Measurements from ENCODE around the gene TWIST2. TPM values are rescaled to one million over a fixed set of nuclear protein-coding genes. Genes with fewer than 3 reads are reported as not detected.

Gene TWIST2
- total RNA-seq, 4 donors from 2014 or later, result 37.4 to 51.6 (median 47.4) TPM

DNA sequence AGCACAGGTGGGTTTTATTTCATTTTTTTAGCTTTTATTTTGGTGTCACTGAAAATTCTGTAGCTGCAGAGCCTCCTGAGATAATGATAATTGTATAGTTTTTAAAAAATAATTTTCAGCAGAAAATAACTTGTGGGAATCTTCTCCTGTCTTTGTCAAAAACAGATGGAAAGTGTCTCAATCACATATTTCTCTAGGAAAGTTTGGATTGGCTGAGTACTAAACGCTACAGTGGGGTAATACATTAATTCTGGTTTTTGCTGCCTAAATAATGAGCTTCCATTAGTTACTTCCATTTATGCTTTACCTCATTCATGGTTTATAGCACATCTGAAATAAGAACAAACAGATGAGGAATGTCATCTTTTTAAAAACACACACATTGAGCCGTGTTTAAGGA is 2.2 kb downstream of the TWIST2 start:
- intact Hi-C loops (cut with DNase I), result no loop called here
- H3K36me3 ChIP-seq, result no peaks in the 10 kb centered on the region
- H3K4me3 ChIP-seq, result peak overlapping the region; percentile 63 to 89 (median 74)
- no peak for DNase-seq (ENCODE audit: extremely low spot score)
- H3K4me1 ChIP-seq, result peaks cover 14 to 76% (median 55%) of the 10 kb centered on the region in 4 donors
- WGBS, result 42% methylated on average over 2 of the region's 2 CpGs
- H3K9me3 ChIP-seq, result no peaks in the 10 kb centered on the region
- peak overlapping the region; percentile 79 to 93 (median 86) for H3K27ac ChIP-seq (replicated peaks in 1 of 4)
- no peak for TF ChIP-seq POLR2AphosphoS5 (IDR thresholded peaks at IDR 0.05)
- no peak for TF ChIP-seq EP300 (IDR thresholded peaks at IDR 0.05)
- TF ChIP-seq CTCF (IDR thresholded peaks at IDR 0.05), result no peak
- no peak for TF ChIP-seq POLR2A (IDR thresholded peaks at IDR 0.05; ENCODE audit: low read depth)
- peaks cover 0 to 47% (median 0%) of the 10 kb centered on the region in 4 donors for H3K27me3 ChIP-seq

- Histone ChIP-seq H3K4me1 (peaks cover 14 to 73% (median 55%) of the 10 kb centered on the region in 4 donors), H3K9me3 (no peaks in the 10 kb centered on the region), H3K4me3 (peak overlapping the region in 2 of 4 donors; percentile 63 to 89), H3K36me3 (no peaks in the 10 kb centered on the region), H3K27me3 (peaks cover 0 to 39% (median 0%) of the 10 kb centered on the region in 4 donors), H3K27ac (replicated peaks in 1 of 4) (peak overlapping the region in 3 of 4 donors; percentile 16 to 79 (median 44))
- DNase-seq (ENCODE audit: extremely low spot score), result no peak
- TF ChIP-seq EP300 (IDR thresholded peaks at IDR 0.05), result no peak
- TF ChIP-seq POLR2AphosphoS5 (IDR thresholded peaks at IDR 0.05), result no peak
- TF ChIP-seq CTCF (IDR thresholded peaks at IDR 0.05), result no peak
- TF ChIP-seq POLR2A (IDR thresholded peaks at IDR 0.05; ENCODE audit: low read depth), result no peak
- 82% methylated on average over 5 of the region's 5 CpGs for WGBS
- intact Hi-C loops (cut with DNase I), result no loop called here
Measured at GRCh38 chr2:238851026-238851425, 3.1 kb downstream of the TWIST2 start.

- WGBS, result 65% methylated on average over 3 of the region's 3 CpGs
- intact Hi-C loops (cut with DNase I), result no loop called here
- Histone ChIP-seq H3K27ac (replicated peaks in 1 of 4) (peak overlapping the region; percentile 16 to 79 (median 36)), H3K9me3 (no peaks in the 10 kb centered on the region), H3K36me3 (peaks cover 0 to under 1% (median 0%) of the 10 kb centered on the region in 4 donors), H3K4me1 (peaks cover 14 to 66% (median 49%) of the 10 kb centered on the region in 4 donors), H3K4me3 (peak overlapping the region in 2 of 4 donors; percentile 4 to 89), H3K27me3 (peaks cover 0 to 32% (median 0%) of the 10 kb centered on the region in 4 donors)
- DNase-seq (ENCODE audit: extremely low spot score), result peak; percentile 31
- TF ChIP-seq POLR2AphosphoS5 (IDR thresholded peaks at IDR 0.05), result no peak
- TF ChIP-seq CTCF (IDR thresholded peaks at IDR 0.05), result no peak
- TF ChIP-seq EP300 (IDR thresholded peaks at IDR 0.05), result no peak
- TF ChIP-seq POLR2A (IDR thresholded peaks at IDR 0.05; ENCODE audit: low read depth), result no peak
Measured at GRCh38 chr2:238851761-238852160, 3.9 kb downstream of the TWIST2 start.

GRCh38 chr2:238852206-238852869 is 4.5 kb downstream of the TWIST2 start:
- peaks cover 9 to 60% (median 43%) of the 10 kb centered on the region in 4 donors for H3K4me1 ChIP-seq
- peaks cover 0 to 26% (median 0%) of the 10 kb centered on the region in 4 donors for H3K27me3 ChIP-seq
- TF ChIP-seq CTCF (IDR thresholded peaks at IDR 0.05) (no peak), EP300 (IDR thresholded peaks at IDR 0.05) (no peak), POLR2A (IDR thresholded peaks at IDR 0.05; ENCODE audit: low read depth) (no peak), POLR2AphosphoS5 (IDR thresholded peaks at IDR 0.05) (no peak)
- DNase-seq (ENCODE audit: extremely low spot score), result peak; percentile 17
- peaks cover 0 to 5% (median 0%) of the 10 kb centered on the region in 4 donors for H3K36me3 ChIP-seq
- intact Hi-C loops (cut with DNase I), result no loop called here
- peak overlapping the region in 2 of 4 donors; percentile 4 to 89 for H3K4me3 ChIP-seq
- peak overlapping the region; percentile 16 to 79 (median 36) for H3K27ac ChIP-seq (replicated peaks in 1 of 4)
- WGBS, result 54% methylated on average over 9 of the region's 9 CpGs
- no peaks in the 10 kb centered on the region for H3K9me3 ChIP-seq

Measured in esophagus muscularis mucosa (tissue), 4 donors.